Measurements from ENCODE around the gene FTO. TPM values are rescaled to one million over a fixed set of nuclear protein-coding genes. Genes with fewer than 3 reads are reported as not detected.

Gene FTO
- total and polyA plus RNA-seq, 12 donors = 17.8 to 310 (median 156) TPM

- Histone ChIP-seq H3K9me3 (replicated peaks in 1 of 3) (no peaks in the 10 kb centered on the region), H3K36me3 (replicated peaks in 1 of 2) (no peaks in the 10 kb centered on the region), H3K4me3 (no peak overlapping the region), H3K27ac (no peak overlapping the region), H3K27me3 (no peaks in the 10 kb centered on the region), H3K4me1 (replicated peaks in 1 of 2) (peaks cover 0 to 12% of the 10 kb centered on the region in 2 donors)
- no peak for DNase-seq
- intact Hi-C loops (cut with DNase I) = no loop called here
- TF ChIP-seq CTCF (IDR thresholded peaks at IDR 0.05) (no peak), POLR2A (IDR thresholded peaks at IDR 0.05) (no peak)
- WGBS, 4 donors = 64 to 72% (median 70%) methylated on average over 2 of the region's 2 CpGs
Observed at GRCh38 chr16:53812914-53813313, 109.0 kb downstream of the FTO start.

DNA sequence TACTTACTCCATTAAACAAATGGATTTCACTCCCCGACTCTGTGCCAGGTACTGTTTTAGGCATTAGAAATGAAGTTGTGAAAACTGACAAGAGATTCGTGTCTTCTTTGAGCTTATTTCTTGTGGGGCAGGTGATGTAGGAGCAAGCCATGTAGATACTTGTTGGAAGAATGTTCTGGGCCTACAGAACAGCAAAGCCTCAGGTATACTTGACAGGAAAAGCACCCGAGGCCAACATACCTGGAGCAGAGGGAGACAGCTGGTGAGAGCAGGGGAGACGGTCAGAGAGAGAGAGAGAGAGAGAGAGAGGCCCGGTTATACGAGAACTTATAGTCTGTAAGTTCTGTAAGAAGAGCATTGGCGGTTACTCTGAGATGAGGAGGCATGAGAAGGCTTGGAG is 110.8 kb downstream of the FTO start:
- H3K4me3 ChIP-seq = no peak overlapping the region
- WGBS, 4 donors = 95 to 97% (median 96%) methylated on average over 7 of the region's 7 CpGs
- no peaks in the 10 kb centered on the region for H3K27me3 ChIP-seq
- peaks cover 0 to 16% of the 10 kb centered on the region in 2 donors for H3K4me1 ChIP-seq (replicated peaks in 1 of 2)
- no peak for DNase-seq
- TF ChIP-seq POLR2A (IDR thresholded peaks at IDR 0.05) = no peak
- no peak for TF ChIP-seq CTCF (IDR thresholded peaks at IDR 0.05)
- no peak overlapping the region for H3K27ac ChIP-seq
- H3K36me3 ChIP-seq (replicated peaks in 1 of 2) = no peaks in the 10 kb centered on the region
- no peaks in the 10 kb centered on the region for H3K9me3 ChIP-seq (replicated peaks in 1 of 3)
- intact Hi-C loops (cut with DNase I) = no loop called here

DNA sequence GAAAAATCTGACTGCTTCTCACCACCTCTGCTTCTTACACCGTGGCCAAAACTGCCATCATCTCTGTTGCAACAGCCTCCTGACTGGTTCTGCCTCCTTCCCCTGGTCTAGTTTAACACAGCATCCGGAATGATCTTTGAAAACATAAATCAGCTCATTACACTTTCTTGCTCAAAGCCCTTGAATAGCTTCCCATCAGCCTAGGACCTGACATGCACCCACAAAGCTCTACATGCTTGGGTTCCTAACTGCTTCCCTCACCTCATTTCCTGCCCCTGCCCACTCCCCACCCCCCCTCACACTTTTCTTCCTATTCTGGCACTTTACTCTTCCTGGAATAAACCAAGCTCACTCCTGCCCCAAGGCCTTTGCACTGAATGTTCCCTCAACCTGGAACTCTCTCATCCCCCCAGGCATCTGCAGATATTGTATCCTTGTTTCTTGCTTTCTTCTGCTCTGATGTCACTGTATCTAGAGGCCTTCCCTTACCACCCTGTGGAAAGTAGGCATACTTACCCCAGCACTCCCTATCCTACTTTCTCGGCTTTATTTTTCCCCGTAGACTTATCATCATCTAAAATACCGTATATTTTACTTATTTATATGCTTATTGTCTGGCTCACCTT is 112.4 kb downstream of the FTO start:
- Histone ChIP-seq H3K4me1 (replicated peaks in 1 of 2) (peaks cover 0 to 16% of the 10 kb centered on the region in 2 donors), H3K27ac (peak overlapping the region in 2 of 5 donors; percentile 32 to 34), H3K9me3 (replicated peaks in 1 of 3) (no peaks in the 10 kb centered on the region), H3K36me3 (replicated peaks in 1 of 2) (no peaks in the 10 kb centered on the region), H3K4me3 (no peak overlapping the region), H3K27me3 (no peaks in the 10 kb centered on the region)
- intact Hi-C loops (cut with DNase I) = no loop called here
- DNase-seq = no peak
- WGBS, 4 donors = 82 to 97% (median 95%) methylated on average over 5 of the region's 5 CpGs
- TF ChIP-seq CTCF (IDR thresholded peaks at IDR 0.05) (no peak), POLR2A (IDR thresholded peaks at IDR 0.05) (no peak)

DNA sequence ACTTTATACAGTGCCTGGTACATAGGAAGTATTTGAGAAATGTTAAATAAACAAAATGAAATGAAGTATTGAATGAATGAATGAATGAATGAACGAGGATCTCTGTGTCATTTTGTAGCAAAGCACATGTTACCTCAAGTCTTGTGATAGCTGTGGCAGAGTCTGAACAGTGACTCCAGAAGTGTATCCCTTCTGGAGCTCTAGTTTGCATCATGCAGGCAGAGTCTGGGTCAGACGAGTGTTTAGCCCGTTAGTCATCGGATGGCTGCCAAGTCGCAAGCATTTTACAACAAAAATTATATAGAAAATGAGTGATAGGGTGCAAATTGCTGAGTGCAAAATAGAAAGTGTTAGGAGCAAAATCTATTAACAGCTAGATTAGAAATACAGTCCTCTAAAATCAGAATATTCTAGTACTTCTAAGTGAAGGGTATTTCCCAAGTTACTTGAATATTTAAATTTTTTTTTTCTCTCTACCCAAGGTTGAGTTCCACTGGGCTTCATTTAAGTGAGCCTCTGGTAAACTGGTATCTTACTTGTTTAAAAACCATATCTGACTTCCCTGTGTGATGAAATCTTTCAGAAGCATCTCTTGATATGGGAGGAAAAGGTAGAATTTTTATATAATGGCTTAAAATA is 113.3 kb downstream of the FTO start:
- WGBS, 4 donors = 21 to 57% (median 52%) methylated on average over 5 of the region's 5 CpGs
- Histone ChIP-seq H3K4me3 (no peak overlapping the region), H3K27me3 (no peaks in the 10 kb centered on the region), H3K36me3 (replicated peaks in 1 of 2) (no peaks in the 10 kb centered on the region), H3K9me3 (replicated peaks in 1 of 3) (no peaks in the 10 kb centered on the region), H3K27ac (peak overlapping the region in 4 of 5 donors; percentile 32 to 53 (median 35)), H3K4me1 (replicated peaks in 1 of 2) (peaks cover 3 to 23% of the 10 kb centered on the region in 2 donors)
- peak; percentile 33 to 77 (median 71) for DNase-seq
- intact Hi-C loops (cut with DNase I) = no loop called here
- TF ChIP-seq CTCF (IDR thresholded peaks at IDR 0.05) = no peak
- no peak for TF ChIP-seq POLR2A (IDR thresholded peaks at IDR 0.05)

Measured in adrenal gland (tissue), 12 donors.